Stomach (tissue), 4 donors: ENCODE data around the gene TMEM107.

Source experiments
- CTCF ChIP-seq, 7 experiments: fragments of 450-650 bp in 4 of 7; fragments of 200-600 bp in 3 of 7; sonication (generic) in 3 of 7; IDR thresholded peaks; one replicate each; pipeline ENCODE4 v1.5.1; 2016 to 2019; ENCODE audit warnings: antibody characterized with exemption in 7 of 7, control low read depth in 2 of 7, mild to moderate bottlenecking in 1 of 7
- EP300 ChIP-seq: sonication (generic); formaldehyde crosslinking; IDR thresholded peaks from one replicate; pipeline ENCODE4 v1.6.1; 2017; ENCODE audit warnings: antibody characterized with exemption
- POLR2AphosphoS5 ChIP-seq, 3 donors: sonication (generic); formaldehyde crosslinking; IDR thresholded peaks; one replicate each; pipeline ENCODE4 v1.6.1; 2016; ENCODE audit warnings: antibody characterized with exemption in 3 of 3

- TF ChIP-seq CTCF (IDR thresholded peaks at IDR 0.05) (no peak), EP300 (no peak), POLR2AphosphoS5 (IDR thresholded peaks at IDR 0.05) (no peak)
These were observed 52.4 kb downstream of the TMEM107 start, which contains the start of gene HES7 for GRCh38 chr17:8123695-8124349.
